ENCODE measurements around the gene KRTAP4-8. TPM values are rescaled to one million over a fixed set of nuclear protein-coding genes. Genes with fewer than 3 reads are reported as not detected.
A peak's percentile ranks its signal among the peaks of the same experiment; 100 is the strongest.
"Not testable (repeated sequence)": the region's sequence is repeated elsewhere in the genome, so short reads cannot be mapped to it uniquely, and the experiment has no call there.

Gene KRTAP4-8
- total RNA-seq (2014; rRNA removed; shearing (Covaris generic)) = 0.10 TPM in 1 of 2 replicates, not detected in the other

DNA sequence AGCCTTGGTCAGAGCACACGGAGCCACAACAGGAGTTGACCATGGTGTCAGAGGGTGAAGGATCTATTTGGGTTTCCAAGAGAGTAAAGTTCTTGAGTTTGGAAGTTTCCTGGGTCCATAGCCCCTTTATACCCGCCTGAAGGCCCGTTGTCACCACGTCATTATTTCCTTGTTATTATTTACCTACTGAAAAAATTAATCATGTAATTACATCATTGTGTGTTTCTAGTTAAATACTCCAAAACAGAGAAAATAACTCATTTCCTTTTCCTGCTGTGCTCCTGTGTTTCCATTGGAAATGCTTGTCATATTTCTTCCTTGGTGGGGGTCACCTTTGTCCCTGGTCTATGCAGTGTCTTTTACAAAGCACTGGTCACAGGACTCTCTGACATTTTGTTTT, at the start of gene KRTAP4-8:
Gene KRTAP4-8 (minus strand): TSS at position 101 of the 400 bp plus-strand sequence. CDS start 58 bp downstream, at position 43.
- peak; percentile 17 for DNase-seq (ENCODE audit: low read depth)

DNA sequence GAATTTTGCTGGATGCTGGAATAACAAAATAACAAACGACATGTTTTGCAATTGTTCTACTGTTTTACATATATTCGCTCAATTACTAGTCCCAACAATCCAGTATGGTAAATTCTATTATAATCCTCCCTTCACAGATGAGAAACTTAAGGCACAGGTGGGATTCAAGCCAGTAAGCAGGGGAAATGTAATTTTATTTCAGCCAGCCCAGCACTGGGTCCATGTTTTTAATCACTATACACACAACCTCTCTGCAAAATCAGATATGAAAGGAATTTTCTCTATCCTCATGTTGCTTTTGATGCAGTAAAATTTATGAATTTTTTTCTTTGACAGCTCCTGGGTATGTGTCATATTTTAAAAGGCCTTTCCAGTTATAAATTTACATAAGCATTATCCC, 47.3 kb upstream of the KRTAP4-8 start:
- no peak for DNase-seq (ENCODE audit: low read depth)

DNA sequence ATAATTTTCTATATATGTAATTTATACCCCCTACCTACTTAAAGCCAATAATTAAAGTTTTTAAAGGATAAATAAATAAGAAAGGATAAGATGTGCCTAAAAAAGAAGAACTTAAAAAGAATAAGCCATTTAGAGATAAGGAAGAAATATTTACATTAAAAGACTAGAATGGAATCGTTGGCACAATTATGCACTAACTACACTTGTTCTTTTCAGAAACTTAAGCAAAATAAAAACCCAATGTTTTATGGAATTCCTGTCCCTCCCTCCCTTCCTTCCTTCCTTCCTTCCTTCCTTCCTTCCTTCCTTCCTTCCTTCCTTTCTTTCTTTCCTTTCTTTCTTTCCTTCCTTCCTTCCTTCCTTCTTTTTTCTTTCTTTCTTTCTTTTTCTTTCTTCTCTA, 46.9 kb upstream of the KRTAP4-8 start:
- DNase-seq (ENCODE audit: low read depth) = no peak

DNA sequence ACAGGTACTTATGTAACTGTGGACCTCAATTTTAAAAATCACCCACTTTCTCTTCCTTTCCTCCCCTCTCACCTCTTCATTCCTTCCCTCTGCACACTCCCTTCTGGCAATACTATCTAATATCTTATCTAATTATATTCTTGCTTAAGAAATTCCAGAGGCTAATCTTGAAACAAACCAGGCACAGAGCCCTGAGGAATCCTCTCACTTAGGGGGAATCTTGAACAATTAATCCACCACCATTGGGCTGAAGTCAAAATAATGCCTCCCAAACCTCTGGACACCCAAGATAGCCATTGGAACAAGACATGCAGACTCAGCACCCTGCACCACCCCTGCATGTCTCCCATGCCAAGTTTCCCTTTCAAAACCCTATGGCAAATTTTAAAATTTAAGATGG, 43.4 kb upstream of the KRTAP4-8 start:
- DNase-seq (ENCODE audit: low read depth) = no peak

DNA sequence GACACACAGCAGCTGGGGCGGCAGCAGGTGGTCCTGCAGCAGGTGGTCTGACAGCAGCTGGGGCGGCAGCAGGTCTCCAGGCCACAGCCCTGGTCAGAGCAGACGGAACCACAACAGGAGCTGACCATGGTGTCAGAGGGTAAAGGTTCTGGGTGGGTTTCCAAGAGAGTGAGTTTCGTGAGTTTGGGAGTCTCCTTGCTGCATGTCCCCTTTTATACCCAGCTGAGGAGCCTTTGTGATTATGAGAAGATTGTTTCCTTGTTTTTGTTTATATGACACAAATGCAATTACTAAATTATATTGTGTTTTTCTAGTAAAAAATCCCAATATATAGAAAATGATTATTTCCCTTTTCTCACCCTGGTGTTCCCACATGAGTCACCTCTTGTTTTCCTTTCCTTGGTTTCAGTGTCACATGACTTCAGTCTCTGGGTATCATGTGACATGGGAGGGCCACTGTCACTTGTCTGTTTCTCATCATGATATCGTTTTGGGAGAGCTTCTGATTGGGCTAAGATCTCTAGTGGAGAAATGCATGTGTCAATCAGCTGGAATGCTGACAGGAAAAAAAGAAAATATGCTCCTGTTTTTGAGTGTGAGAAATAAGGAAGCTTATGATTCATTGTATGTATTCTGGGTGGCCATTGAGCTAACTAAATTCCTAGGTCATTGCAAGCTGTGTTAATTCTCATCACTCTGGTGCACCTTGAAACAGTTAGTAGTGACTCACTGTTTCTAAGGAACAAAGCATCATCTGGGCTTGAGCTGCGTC, 42.6 kb upstream of the KRTAP4-8 start, which contains the start of gene KRTAP4-6:
Gene KRTAP4-6 (minus strand): TSS at position 185 of the 772 bp plus-strand sequence. CDS start 57 bp downstream, at position 128.
- peak; percentile 83 for DNase-seq (ENCODE audit: low read depth)

DNA sequence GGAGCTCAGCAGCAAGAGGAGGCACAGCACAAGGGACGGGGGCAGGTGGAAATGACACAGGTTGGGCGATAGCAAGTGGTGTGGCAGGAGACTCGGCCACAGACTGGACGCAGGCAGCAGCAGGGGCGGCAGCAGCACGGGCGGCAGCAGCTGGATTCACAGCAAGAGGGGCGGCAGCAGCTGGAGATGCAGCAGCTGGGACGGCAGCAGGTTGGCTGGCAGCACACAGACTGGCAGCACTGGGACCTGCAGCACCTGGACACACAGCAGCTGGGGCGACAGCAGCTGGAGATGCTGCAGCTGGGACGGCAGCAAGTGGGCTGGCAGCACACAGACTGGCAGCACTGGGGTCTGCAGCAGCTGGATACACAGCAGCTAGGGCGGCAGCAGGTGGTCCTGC, 41.9 kb upstream of the KRTAP4-8 start:
- not testable (repeated sequence) for DNase-seq (ENCODE audit: low read depth)

DNA sequence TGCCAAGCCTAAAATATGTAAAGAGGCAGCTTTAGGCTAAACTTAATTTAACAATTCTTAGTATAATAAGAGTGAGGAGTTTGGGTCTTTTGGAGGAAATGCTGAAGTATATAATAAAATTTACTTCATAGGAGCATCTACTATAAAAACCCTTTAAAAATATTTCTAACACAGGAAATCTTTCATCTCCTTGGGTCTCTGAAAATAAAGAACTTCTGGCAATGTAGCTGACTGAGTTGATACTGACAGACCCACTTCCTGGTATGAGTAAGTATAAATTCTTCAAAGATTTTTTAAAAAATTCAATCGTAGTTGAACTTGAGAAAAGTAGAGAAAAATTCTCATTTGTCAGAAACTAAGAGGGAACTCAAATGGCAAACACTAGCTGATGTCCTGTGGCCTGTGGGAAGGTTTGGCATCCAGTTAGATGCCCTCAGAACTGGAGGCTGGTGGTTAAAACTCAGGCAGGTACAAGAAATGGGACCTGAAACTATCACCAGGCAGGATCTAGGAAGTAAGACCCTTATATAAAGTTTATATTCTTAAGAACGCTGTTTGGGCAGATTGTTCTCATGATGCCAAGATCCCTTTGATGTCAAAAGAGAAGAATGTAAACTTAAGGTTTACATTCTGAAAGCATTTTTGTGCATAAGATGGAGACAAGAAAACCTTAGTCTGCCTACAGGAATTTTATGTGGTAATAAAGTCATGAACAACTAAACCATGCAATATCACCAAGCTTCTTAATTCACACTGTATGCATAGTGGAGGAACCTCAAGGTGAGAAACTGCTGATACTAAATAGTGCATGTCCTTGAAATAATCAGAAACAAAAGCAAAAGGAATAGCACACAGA, 36.2 kb upstream of the KRTAP4-8 start:
- no peak for DNase-seq (ENCODE audit: low read depth)

DNA sequence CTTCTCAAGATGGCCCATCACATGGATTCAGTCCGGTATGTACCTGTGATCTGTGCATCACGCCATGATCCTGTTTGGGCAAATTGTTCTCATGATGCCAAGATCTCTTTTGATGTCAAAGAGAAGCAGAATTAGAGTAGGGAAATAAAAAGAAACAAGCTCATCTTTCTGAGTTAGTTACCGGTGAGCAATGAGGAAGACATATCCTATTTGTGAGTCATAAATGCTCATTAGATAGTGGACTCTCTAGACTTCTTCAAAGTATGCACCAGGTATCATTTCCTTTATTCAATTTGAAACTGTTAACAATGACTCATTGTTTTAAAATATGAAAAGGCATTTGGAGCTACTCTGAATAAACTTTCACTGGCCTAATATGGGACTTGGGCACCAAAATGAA, 34.0 kb upstream of the KRTAP4-8 start:
- peak; percentile 65 for DNase-seq (ENCODE audit: low read depth)

DNA sequence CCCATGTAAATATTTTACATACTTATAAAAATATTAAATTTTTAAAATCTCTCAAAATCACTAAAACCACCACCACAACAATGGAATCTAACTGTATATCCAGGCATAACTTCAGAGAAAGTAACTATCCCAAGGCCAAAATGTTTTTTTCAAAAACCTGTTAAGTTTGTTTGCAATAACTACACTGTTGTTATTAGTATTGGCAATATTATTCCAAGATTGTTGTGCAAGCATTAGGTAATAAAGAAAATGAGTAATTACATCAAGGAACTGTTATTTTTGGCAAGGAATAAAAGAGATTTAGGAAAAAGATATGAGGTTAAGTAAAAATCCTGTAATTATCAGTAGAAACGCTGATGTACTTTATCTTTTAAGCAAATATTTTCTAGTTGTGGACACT, 29.4 kb upstream of the KRTAP4-8 start:
- no peak for DNase-seq (ENCODE audit: low read depth)

DNA sequence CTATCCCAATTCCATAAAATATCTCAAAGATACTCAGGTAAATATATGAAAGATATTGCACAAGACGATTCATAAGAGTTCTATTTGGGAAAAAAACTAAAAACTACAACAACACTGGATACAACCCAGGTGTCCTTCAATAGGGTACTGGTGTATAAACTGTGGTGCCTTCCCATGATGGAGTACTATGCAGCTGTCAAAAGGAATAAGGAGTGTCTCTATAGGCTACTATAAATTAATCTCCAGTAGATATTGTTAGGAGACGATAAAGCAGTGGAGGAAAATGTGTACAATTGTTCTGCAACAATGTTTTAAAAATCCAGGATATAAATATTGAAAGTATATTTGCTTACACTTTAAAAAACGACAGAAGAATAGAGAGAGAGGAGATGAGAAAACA, 28.5 kb upstream of the KRTAP4-8 start:
- DNase-seq (ENCODE audit: low read depth) = no peak

DNA sequence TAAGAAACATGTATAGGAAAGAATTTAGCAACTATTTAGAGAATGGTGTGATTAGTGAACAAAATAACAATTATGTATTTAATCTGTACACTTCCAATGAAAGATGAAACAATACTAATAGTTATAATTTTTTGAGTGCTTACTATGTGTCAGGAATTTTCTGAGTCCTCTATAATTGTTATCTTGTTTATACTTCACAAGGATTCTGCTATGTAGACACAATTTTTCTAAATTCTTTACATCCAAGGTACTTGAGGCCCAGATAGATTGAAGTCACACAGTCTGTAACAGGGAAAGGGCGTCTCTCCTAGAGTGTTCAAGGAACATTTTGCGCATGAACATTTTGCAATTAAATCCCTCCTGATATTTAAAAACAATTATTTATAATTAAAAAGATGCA, 27.1 kb upstream of the KRTAP4-8 start:
- no peak for DNase-seq (ENCODE audit: low read depth)

DNA sequence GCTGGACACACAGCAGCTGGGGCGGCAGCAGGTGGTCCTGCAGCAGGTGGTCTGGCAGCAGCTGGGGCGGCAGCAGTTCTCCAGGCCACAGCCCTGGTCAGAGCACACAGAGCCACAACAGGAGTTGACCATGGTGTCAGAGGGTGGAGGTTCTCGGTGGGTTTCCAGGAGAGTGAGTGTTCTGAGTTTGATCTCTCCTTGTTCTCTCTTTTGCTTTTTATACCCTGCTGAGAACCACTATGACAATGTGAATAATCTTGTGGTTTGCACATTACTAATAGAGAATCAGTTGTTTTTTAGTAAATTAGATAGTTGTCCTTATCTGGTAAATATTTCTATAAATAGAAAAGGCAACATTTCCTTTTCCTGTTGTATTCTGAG, 26.0 kb upstream of the KRTAP4-8 start, which contains the start of gene KRTAP4-12:
Gene KRTAP4-12 (minus strand): TSS at position 192 of the 381 bp plus-strand sequence. CDS start 60 bp downstream, at position 132.
- DNase-seq (ENCODE audit: low read depth) = not testable (repeated sequence)

DNA sequence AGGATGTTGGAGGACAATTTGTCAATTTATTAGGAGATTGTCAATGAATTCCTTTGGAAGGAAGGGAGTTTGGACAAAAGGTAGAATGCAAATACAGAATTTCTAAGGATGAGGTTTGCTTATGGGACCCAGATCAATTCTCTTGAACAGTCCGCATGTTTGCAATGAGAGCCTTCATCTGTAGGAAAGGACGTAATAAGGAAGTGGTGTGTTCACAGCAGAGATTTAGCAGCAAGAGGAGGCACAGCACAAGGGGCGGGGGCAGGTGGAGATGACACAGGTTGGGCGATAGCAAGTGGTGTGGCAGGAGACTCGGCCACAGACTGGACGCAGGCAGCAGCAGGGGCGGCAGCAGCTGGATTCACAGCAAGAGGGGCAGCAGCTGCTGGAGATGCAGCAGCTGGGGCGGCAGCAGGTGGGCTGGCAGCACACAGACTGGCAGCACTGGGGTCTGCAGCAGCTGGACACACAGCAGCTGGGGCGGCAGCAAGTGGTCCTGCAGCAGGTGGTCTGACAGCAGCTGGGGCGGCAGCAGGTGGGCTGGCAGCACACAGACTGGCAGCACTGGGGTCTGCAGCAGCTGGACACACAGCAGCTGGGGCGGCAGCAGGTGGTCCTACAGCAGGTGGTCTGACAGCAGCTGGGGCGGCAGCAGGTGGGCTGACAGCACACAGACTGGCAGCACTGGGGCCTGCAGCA, 25.5 kb upstream of the KRTAP4-8 start:
- DNase-seq (ENCODE audit: low read depth) = not testable (repeated sequence)

DNA sequence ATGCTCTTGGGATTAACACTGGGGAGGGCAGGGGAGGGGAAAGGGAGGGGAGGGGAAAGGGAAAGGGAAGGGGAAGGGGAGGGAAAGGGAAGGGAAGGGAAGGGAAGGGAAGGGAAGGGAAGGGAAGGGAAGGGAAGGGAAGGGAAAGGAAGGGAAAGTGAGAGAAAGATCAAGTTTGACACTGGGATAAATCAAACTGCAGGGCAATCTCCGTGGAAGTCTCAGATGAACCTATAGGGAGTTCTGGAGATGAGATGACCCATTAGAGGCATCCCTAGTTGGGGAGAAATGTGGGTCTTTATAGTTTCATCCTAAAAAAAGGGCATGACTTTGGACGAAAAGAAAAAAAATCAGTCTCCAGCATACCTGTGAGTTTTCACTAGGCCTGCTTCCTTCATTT, 23.8 kb upstream of the KRTAP4-8 start:
- DNase-seq (ENCODE audit: low read depth) = no peak

DNA sequence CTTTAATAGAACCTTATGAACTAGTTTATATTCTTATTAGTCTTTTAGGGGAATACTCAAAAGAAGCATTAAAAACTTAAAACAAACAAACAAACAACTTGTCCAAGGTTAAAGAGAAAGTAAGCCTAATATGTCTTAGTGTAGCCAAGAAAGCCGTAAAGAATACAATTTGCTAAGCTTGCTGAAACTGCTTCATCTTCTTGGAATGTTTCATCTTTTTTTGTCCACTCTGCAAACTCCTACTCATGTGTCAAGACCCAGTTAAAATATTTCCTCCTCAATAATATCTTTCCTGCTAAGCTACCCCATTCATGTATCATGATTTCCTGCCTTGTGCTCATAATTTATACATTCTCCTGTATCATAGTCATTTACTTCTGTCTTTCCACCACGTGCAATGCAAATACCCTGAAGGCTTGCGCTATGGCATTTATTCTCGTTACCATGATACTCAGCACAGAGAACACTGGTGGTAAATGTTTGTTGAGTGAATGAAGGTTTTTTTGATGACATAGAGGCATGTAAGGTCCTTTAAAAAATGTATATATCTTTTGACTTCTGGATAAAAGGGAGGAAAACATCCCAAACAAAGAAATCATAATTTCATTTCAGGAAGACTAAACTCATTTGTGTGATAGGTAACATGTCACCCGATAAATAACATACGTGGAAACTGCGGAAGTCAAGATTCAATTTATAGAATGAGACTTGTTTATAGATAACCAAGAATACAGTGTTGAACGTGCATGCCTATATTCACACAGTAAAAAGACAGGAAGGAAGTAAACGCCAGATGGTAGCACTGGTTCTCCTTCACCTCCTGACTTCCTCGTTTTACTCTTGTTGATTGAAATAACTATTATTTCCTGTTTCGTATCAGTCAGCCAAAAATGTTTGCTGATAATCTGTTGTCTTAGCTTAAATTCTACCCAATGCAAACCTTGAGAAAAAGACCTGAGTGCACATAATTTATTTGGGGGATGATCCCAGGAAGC, 22.1 kb upstream of the KRTAP4-8 start:
- not testable (repeated sequence) for DNase-seq (ENCODE audit: low read depth)

DNA sequence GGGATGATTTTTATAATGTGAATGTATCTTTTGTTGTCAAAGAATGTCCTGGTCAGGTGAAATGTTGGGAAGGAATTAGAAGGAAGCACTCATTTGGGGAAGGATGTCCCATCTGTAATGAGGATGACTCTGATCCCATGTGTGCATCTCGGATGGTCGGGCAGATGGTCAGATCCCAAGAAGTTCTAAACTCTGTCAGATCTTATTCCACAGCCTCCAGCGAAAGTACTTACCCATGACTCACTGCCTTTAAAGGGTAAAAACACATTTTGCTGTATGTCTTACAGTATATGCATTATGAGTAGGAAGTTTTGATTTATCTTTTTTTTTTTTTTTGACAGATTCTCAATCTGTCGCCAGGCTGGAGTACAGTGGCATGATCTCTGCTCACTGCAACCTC, 20.8 kb upstream of the KRTAP4-8 start:
- DNase-seq (ENCODE audit: low read depth) = no peak

DNA sequence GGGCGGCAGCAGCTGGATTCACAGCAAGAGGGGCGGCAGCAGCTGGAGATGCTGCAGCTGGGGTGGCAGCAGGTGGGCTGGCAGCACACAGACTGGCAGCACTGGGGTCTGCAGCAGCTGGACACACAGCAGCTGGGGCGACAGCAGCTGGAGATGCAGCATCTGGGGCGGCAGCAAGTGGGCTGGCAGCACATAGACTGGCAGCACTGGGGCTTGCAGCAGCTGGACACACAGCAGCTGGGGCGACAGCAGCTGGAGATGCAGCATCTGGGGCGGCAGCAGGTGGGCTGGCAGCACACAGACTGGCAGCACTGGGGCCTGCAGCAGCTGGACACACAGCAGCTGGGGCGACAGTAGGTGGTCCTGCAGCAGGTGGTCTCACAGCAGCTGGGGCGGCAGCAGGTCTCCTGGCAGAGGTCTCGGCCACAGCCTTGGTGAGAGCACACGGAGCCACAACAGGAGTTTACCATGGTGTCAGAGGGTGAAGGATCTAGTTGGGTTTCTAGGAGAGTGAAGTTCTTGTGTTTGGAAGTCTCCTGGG, 20.0 kb upstream of the KRTAP4-8 start, which contains the start of gene KRTAP4-11:
Gene KRTAP4-11 (minus strand): TSS at position 528 of the 541 bp plus-strand sequence. CDS start 58 bp downstream, at position 470.
- DNase-seq (ENCODE audit: low read depth) = not testable (repeated sequence)

DNA sequence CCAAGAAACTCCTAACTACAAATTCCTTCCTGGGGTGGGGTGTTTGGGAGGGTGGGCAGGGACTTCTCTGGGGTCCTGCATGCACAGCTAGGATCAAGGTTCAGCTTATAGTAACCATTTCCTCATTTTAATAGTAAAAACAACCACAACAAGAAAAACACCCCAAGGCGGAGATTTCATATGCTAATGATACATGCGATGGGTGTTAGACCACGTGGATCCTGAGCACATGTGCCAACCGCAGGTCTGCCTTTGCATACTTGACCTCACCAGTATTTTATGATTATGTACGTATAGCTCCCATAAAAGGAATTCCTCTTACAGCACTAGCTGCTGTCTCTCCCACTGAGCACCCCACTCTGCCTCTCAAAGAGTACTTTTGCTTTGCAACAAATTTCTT, 18.4 kb upstream of the KRTAP4-8 start:
- DNase-seq (ENCODE audit: low read depth) = no peak

DNA sequence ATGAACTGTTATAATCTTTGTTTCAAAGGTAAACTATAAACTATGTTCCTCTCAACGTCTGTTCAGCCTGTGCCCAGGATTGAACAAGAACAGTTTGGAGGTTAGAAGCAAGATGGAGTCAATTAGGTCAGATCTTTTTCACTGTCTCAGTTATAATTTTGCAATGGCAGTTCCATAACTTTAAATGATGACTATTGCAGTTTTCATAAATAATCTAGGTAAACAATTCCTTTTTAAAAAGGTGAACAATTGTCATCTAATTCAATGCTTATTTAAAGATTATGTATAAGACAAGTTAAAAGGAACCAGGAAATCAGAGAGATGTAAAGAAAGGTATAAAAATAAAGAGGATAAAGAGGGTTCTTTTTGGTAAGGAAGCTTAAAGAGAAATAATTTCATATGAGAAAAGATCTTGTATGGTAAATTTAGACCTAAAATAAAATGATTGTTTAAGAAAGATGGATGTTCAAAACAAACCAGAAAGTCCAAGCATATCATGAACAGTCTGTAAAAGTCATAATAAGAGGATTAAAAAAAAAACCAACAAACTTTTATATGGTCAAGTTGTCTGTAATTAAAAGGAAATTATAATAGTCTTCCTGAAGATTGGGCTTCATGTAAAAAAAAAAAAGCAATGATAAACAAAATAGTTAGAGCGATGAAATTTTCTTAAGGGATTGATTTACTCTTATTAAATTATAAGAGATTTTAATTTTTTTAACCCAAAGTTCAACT, 13.4 kb upstream of the KRTAP4-8 start:
- DNase-seq (ENCODE audit: low read depth) = no peak
